ENCODE data around the gene LRRC45. TPM values are rescaled to one million over a fixed set of nuclear protein-coding genes. Genes with fewer than 3 reads are reported as not detected.

LRRC45 gene
- total RNA-seq, 2 donors from 2014 or later, result 6.1 to 14.2 TPM

- H3K4me3 ChIP-seq, result no peak overlapping the region
- no peaks in the 10 kb centered on the region for H3K27me3 ChIP-seq (replicated peaks; ENCODE audit: insufficient read depth)
- H3K36me3 ChIP-seq, result no peaks in the 10 kb centered on the region
- no peak for TF ChIP-seq CTCF (IDR thresholded peaks at IDR 0.05)
- H3K4me1 ChIP-seq (ENCODE audit: control insufficient read depth in 1 of 2, low read depth in 2 of 2), result peaks cover 5 to 20% of the 10 kb centered on the region in 2 donors
- no peaks in the 10 kb centered on the region for H3K9me3 ChIP-seq
- no peak overlapping the region for H3K27ac ChIP-seq
- ATAC-seq (ENCODE audit: insufficient number of reproducible peaks, low FRiP score, low read depth), result no peak
- no peak for DNase-seq (ENCODE audit: low spot score)
Observed at GRCh38 chr17:82039695-82040299, 16.7 kb downstream of the LRRC45 start.

GRCh38 chr17:82041144-82041814 is 18.2 kb downstream of the LRRC45 start:
- Histone ChIP-seq H3K4me3 (no peak overlapping the region), H3K27ac (no peak overlapping the region), H3K36me3 (no peaks in the 10 kb centered on the region), H3K9me3 (no peaks in the 10 kb centered on the region), H3K27me3 (replicated peaks; ENCODE audit: insufficient read depth) (no peaks in the 10 kb centered on the region), H3K4me1 (ENCODE audit: control insufficient read depth in 1 of 2, low read depth in 2 of 2) (peaks cover 5 to 13% of the 10 kb centered on the region in 2 donors)
- no peak for DNase-seq (ENCODE audit: low spot score)
- no peak for TF ChIP-seq CTCF (IDR thresholded peaks at IDR 0.05)
- no peak for ATAC-seq (ENCODE audit: insufficient number of reproducible peaks, low FRiP score, low read depth)

GRCh38 chr17:82042649-82043048 is 19.5 kb downstream of the LRRC45 start:
- H3K36me3 ChIP-seq, result no peaks in the 10 kb centered on the region
- H3K4me1 ChIP-seq (ENCODE audit: control insufficient read depth in 1 of 2, low read depth in 2 of 2), result peaks cover 0 to 5% of the 10 kb centered on the region in 2 donors
- H3K27me3 ChIP-seq (replicated peaks; ENCODE audit: insufficient read depth), result no peaks in the 10 kb centered on the region
- DNase-seq (ENCODE audit: low spot score), result no peak
- no peak for ATAC-seq (ENCODE audit: insufficient number of reproducible peaks, low FRiP score, low read depth)
- H3K27ac ChIP-seq, result no peak overlapping the region
- H3K4me3 ChIP-seq, result no peak overlapping the region
- no peak for TF ChIP-seq CTCF (IDR thresholded peaks at IDR 0.05)
- no peaks in the 10 kb centered on the region for H3K9me3 ChIP-seq

- Histone ChIP-seq H3K9me3 (no peaks in the 10 kb centered on the region), H3K4me1 (ENCODE audit: control insufficient read depth in 1 of 2, low read depth in 2 of 2) (no peaks in the 10 kb centered on the region), H3K4me3 (no peak overlapping the region), H3K36me3 (peaks cover 2% of the 10 kb centered on the region), H3K27me3 (replicated peaks; ENCODE audit: insufficient read depth) (no peaks in the 10 kb centered on the region), H3K27ac (no peak overlapping the region)
- TF ChIP-seq CTCF (IDR thresholded peaks at IDR 0.05), result no peak
- DNase-seq (ENCODE audit: low spot score) (no peak), ATAC-seq (ENCODE audit: insufficient number of reproducible peaks, low FRiP score, low read depth) (no peak)
Observed at GRCh38 chr17:82043507-82043906, 20.4 kb downstream of the LRRC45 start.

GRCh38 chr17:82045936-82046484 is 22.9 kb downstream of the LRRC45 start:
- H3K27me3 ChIP-seq (replicated peaks; ENCODE audit: insufficient read depth), result no peaks in the 10 kb centered on the region
- DNase-seq (ENCODE audit: low spot score) (no peak), ATAC-seq (ENCODE audit: insufficient number of reproducible peaks, low FRiP score, low read depth) (no peak)
- peaks cover 0 to 18% of the 10 kb centered on the region in 2 donors for H3K4me1 ChIP-seq (ENCODE audit: control insufficient read depth in 1 of 2, low read depth in 2 of 2)
- no peak overlapping the region for H3K4me3 ChIP-seq
- TF ChIP-seq CTCF (IDR thresholded peaks at IDR 0.05), result no peak
- H3K36me3 ChIP-seq, result peaks cover 10% of the 10 kb centered on the region
- no peak overlapping the region for H3K27ac ChIP-seq
- no peaks in the 10 kb centered on the region for H3K9me3 ChIP-seq
